K562 (cell line): Measurements from ENCODE around the gene ZNF236. TPM values are rescaled to one million over a fixed set of nuclear protein-coding genes. Genes with fewer than 3 reads are reported as not detected.

ENCODE experiments used
- MAZ ChIP-seq, 2 experiments: fragments of 450-650 bp in 1 of 2; sonication (generic) in 1 of 2; formaldehyde crosslinking; IDR thresholded peaks in 1 of 2; conservative IDR thresholded peaks in 1 of 2; 2 replicates each; pipeline versions ENCODE4 v1.4.0 to v1.5.0; 2020; ENCODE audit warnings: mild to moderate bottlenecking in 1 of 2, missing genetic modification reagents in 1 of 2
- SMARCB1 ChIP-seq: IDR thresholded peaks from 2 replicates; pipeline ENCODE4 v1.6.1; 2011; ENCODE audit warnings: improper control_type of control experiment, low read depth; ENCODE audit not compliant: insufficient read length
- ZC3H8 ChIP-seq: fragments of 450-650 bp; IDR thresholded peaks from 2 replicates; pipeline ENCODE4 v1.6.1; 2017
- polyA plus RNA-seq, 8 experiments: library from polyadenylated mRNA; depleted of rRNA in 4 of 8; stranded (reverse) in 5 of 8; unstranded in 3 of 8; fragments of >200 nt; fragmentation: Nextera tagmentation in 2 of 8; fragmentation: Illumina TruSeq in 1 of 8; extraction: Ambion mirVana in 2 of 8; extraction: Trizol in 1 of 8; gene quantifications; 2 replicates each; pipeline versions ENCODE4 v1.2.1 to v1.2.3, GENCODE V29; 2011 to 2014; ENCODE audit warnings: inconsistent platforms in 1 of 8, missing spikeins in 1 of 8
- total RNA-seq, 7 experiments: library from RNA; depleted of rRNA in 6 of 7; stranded (reverse); fragments of >200 nt in 6 of 7; fragmentation: Illumina TruSeq in 2 of 7; extraction: Trizol in 2 of 7; gene quantifications; 2 replicates each; pipeline versions ENCODE4 v1.2.1 to v1.2.3, GENCODE V29; 2011 to 2021; ENCODE audit warnings: low replicate concordance in 1 of 7
- TF ChIP-seq, protein P1 (sequence below): fragments of 450-650 bp; IDR thresholded peaks from 2 replicates; pipeline ENCODE4 v1.6.1; 2016; ENCODE audit warnings: low read depth
- TF ChIP-seq, protein P2 (sequence below): fragments of 250-450 bp; sonication (Bioruptor Pico); IDR thresholded peaks from 2 replicates; pipeline ENCODE4 v1.6.1; 2021; ENCODE audit warnings: mild to moderate bottlenecking
- TF ChIP-seq, protein P3 (sequence below): sonication (generic); formaldehyde crosslinking; IDR thresholded peaks from 2 replicates; pipeline ENCODE4 v1.4.0; 2020; ENCODE audit warnings: mild to moderate bottlenecking, missing genetic modification reagents

ZNF236 gene
- total and polyA plus RNA-seq, 9 of the 15 experiments (the other 6 are each of a cell fraction or from before 2014, with no cell fraction given) = 0.35 to 8.7 (median 3.4) TPM

DNA sequence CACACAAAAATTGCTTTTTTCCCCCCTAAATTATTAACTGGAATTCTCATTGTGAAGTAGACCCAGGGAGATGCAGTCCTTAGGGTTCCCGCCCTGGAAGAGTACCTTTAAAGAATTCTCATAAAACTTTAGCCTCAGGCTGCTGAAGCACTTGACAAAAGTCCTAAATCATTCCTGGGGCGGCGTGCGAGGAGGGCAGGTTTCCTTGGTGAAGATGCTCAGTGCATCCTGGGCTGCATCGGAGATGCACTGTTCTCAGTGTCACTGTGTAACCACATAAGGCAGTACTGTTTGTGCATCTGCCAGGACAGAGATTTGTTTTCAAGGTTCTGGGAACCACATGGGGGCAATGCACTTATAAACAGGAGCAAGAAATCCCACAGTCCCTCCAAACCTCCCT lies 62.6 kb downstream of the ZNF236 start (continued):
- TF ChIP-seq, protein P1, sequence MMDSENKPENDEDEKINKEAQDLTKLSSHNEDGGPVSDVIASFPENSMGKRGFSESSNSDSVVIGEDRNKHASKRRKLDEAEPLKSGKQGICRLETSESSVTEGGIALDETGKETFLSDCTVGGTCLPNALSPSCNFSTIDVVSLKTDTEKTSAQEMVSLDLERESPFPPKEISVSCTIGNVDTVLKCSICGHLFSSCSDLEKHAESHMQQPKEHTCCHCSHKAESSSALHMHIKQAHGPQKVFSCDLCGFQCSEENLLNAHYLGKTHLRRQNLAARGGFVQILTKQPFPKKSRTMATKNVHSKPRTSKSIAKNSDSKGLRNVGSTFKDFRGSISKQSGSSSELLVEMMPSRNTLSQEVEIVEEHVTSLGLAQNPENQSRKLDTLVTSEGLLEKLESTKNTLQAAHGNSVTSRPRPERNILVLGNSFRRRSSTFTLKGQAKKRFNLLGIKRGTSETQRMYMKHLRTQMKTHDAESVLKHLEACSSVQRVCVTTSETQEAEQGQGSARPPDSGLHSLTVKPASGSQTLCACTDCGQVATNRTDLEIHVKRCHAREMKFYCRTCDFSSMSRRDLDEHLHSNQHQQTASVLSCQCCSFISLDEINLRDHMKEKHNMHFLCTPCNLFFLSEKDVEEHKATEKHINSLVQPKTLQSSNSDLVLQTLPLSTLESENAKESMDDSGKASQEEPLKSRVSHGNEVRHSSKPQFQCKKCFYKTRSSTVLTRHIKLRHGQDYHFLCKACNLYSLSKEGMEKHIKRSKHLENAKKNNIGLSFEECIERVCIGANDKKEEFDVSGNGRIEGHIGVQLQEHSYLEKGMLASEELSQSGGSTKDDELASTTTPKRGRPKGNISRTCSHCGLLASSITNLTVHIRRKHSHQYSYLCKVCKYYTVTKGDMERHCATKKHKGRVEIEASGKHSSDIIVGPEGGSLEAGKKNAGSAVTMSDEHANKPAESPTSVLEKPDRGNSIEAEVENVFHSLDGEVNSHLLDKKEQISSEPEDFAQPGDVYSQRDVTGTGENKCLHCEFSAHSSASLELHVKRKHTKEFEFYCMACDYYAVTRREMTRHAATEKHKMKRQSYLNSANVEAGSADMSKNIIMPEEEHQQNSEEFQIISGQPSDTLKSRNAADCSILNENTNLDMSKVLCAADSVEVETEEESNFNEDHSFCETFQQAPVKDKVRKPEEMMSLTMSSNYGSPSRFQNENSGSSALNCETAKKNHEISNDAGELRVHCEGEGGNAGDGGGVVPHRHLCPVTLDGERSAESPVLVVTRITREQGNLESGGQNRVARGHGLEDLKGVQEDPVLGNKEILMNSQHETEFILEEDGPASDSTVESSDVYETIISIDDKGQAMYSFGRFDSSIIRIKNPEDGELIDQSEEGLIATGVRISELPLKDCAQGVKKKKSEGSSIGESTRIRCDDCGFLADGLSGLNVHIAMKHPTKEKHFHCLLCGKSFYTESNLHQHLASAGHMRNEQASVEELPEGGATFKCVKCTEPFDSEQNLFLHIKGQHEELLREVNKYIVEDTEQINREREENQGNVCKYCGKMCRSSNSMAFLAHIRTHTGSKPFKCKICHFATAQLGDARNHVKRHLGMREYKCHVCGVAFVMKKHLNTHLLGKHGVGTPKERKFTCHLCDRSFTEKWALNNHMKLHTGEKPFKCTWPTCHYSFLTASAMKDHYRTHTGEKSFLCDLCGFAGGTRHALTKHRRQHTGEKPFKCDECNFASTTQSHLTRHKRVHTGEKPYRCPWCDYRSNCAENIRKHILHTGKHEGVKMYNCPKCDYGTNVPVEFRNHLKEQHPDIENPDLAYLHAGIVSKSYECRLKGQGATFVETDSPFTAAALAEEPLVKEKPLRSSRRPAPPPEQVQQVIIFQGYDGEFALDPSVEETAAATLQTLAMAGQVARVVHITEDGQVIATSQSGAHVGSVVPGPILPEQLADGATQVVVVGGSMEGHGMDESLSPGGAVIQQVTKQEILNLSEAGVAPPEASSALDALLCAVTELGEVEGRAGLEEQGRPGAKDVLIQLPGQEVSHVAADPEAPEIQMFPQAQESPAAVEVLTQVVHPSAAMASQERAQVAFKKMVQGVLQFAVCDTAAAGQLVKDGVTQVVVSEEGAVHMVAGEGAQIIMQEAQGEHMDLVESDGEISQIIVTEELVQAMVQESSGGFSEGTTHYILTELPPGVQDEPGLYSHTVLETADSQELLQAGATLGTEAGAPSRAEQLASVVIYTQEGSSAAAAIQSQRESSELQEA = no peak
- TF ChIP-seq, protein P2, sequence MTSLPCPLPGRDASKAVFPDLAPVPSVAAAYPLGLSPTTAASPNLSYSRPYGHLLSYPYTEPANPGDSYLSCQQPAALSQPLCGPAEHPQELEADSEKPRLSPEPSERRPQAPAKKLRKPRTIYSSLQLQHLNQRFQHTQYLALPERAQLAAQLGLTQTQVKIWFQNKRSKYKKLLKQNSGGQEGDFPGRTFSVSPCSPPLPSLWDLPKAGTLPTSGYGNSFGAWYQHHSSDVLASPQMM (CRISPR knock-in tag) = no peak
- TF ChIP-seq MAZ (CRISPR knock-in tag; conservative IDR thresholded peaks at IDR 0.05 in 1 of 2, IDR thresholded peaks at IDR 0.05 in 1 of 2) = no peak
- TF ChIP-seq, protein P3, sequence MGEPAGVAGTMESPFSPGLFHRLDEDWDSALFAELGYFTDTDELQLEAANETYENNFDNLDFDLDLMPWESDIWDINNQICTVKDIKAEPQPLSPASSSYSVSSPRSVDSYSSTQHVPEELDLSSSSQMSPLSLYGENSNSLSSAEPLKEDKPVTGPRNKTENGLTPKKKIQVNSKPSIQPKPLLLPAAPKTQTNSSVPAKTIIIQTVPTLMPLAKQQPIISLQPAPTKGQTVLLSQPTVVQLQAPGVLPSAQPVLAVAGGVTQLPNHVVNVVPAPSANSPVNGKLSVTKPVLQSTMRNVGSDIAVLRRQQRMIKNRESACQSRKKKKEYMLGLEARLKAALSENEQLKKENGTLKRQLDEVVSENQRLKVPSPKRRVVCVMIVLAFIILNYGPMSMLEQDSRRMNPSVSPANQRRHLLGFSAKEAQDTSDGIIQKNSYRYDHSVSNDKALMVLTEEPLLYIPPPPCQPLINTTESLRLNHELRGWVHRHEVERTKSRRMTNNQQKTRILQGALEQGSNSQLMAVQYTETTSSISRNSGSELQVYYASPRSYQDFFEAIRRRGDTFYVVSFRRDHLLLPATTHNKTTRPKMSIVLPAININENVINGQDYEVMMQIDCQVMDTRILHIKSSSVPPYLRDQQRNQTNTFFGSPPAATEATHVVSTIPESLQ = no peak
- no peak for TF ChIP-seq ZC3H8
- TF ChIP-seq SMARCB1 = no peak
